Fibroblast of lung (primary cell): ENCODE results near the gene FNDC7. TPM values are rescaled to one million over a fixed set of nuclear protein-coding genes. Genes with fewer than 3 reads are reported as not detected.
"Not testable (repeated sequence)": the region's sequence is repeated elsewhere in the genome, so short reads cannot be mapped to it uniquely, and the experiment has no call there.

ENCODE experiments used
- DNase-seq, 2 donors: peaks; one replicate each; pipeline versions ENCODE4 v3.0.0 to v3.0.0-alpha.2; 2010; ENCODE audit warnings: low read depth in 2 of 2
- H2AFZ ChIP-seq: 2 replicates; pipeline ENCODE4 v1.5.1; 2012; ENCODE audit warnings: low read length, control low read depth, inconsistent platforms
- H3K27ac ChIP-seq: 2 replicates; pipeline ENCODE4 v1.5.1; 2011; ENCODE audit warnings: low read length, control low read depth; ENCODE audit not compliant: insufficient read depth
- H3K27me3 ChIP-seq: 2 replicates; pipeline ENCODE4 v1.5.1; 2011; ENCODE audit warnings: mild to moderate bottlenecking, low read length; ENCODE audit not compliant: control insufficient read depth, insufficient read depth
- H3K36me3 ChIP-seq: 2 replicates; pipeline ENCODE4 v1.5.1; 2011; ENCODE audit warnings: low read length; ENCODE audit not compliant: control insufficient read depth, insufficient read depth
- H3K4me1 ChIP-seq: 2 replicates; pipeline ENCODE4 v1.5.1; 2011; ENCODE audit warnings: low read length; ENCODE audit not compliant: control insufficient read depth, insufficient read depth; ENCODE audit errors: extremely low read depth
- H3K4me2 ChIP-seq: 2 replicates; pipeline ENCODE4 v1.5.1; 2011; ENCODE audit warnings: low read length, control low read depth; ENCODE audit not compliant: insufficient read depth; ENCODE audit errors: extremely low read depth
- H3K4me3 ChIP-seq, 4 experiments: fragments of 200-600 bp in 1 of 4; sonication (generic) in 1 of 4; replicated peaks in 1 of 4; 2 replicates each; pipeline ENCODE4 v1.5.1; 2011 to 2016; ENCODE audit warnings: low read length in 4 of 4, low read depth in 3 of 4, mild to moderate bottlenecking in 3 of 4, control low read depth in 2 of 4, inconsistent platforms in 1 of 4, mixed read lengths in 1 of 4; ENCODE audit not compliant: insufficient read depth in 1 of 4; ENCODE audit errors: control extremely low read depth in 1 of 4
- H3K79me2 ChIP-seq: 2 replicates; pipeline ENCODE4 v1.5.1; 2012; ENCODE audit warnings: mild to moderate bottlenecking, low read length, inconsistent platforms; ENCODE audit not compliant: control insufficient read depth, insufficient read depth
- H3K9ac ChIP-seq: 2 replicates; pipeline ENCODE4 v1.5.1; 2011; ENCODE audit warnings: mild to moderate bottlenecking, low read length, control low read depth; ENCODE audit not compliant: insufficient read depth
- H3K9me3 ChIP-seq: 2 replicates; pipeline ENCODE4 v1.5.1; 2012; ENCODE audit warnings: low read depth, low read length; ENCODE audit not compliant: control insufficient read depth, insufficient read depth
- H4K20me1 ChIP-seq: 2 replicates; pipeline ENCODE4 v1.5.1; 2011; ENCODE audit warnings: low read length; ENCODE audit not compliant: control insufficient read depth, insufficient read depth; ENCODE audit errors: extremely low read depth
- CTCF ChIP-seq, 2 donors: IDR thresholded peaks in 1 of 2; conservative IDR thresholded peaks in 1 of 2; 1 replicate in 1 of 2; 2 replicates in 1 of 2; pipeline ENCODE4 v1.5.1; 2011 to 2012; ENCODE audit warnings: low read length in 2 of 2, control low read depth in 1 of 2, inconsistent platforms in 1 of 2, low read depth in 1 of 2, mild to moderate bottlenecking in 1 of 2
- EZH2 ChIP-seq: IDR thresholded peaks from 2 replicates; pipeline ENCODE4 v1.5.1; 2012; ENCODE audit warnings: low read length, control low read depth, mild to moderate bottlenecking; ENCODE audit errors: missing control alignments
- polyA plus RNA-seq, 2 donors: library from polyadenylated mRNA; depleted of rRNA in 1 of 2; stranded (reverse) in 1 of 2; unstranded in 1 of 2; fragments of >200 nt; gene quantifications; 2 replicates each; pipeline ENCODE4 v1.2.1, GENCODE V29; 2011 to 2012; ENCODE audit warnings: missing spikeins in 1 of 2
- total RNA-seq: library from RNA; depleted of rRNA; stranded (reverse); fragments of >200 nt; gene quantifications from 2 replicates; pipeline ENCODE4 v1.2.1, GENCODE V29; 2014

The FNDC7 gene
- total and polyA plus RNA-seq, 2 donors (not counting 1 experiment from before 2014, with no cell fraction given), result 0.06 to 0.17 TPM

- no peaks in the 10 kb centered on the region for H3K79me2 ChIP-seq
Observed at GRCh38 chr1:108779455-108779854, 66.7 kb downstream of the FNDC7 start.

GRCh38 chr1:108780937-108781574, 68.3 kb downstream of the FNDC7 start:
- H3K27ac ChIP-seq, result no peak overlapping the region
- H3K4me1 ChIP-seq, result no peaks in the 10 kb centered on the region
- no peak overlapping the region for H3K4me2 ChIP-seq
- H3K36me3 ChIP-seq, result peaks cover 10% of the 10 kb centered on the region
- no peaks in the 10 kb centered on the region for H3K9me3 ChIP-seq
- TF ChIP-seq CTCF (conservative IDR thresholded peaks at IDR 0.05 in 1 of 2, IDR thresholded peaks at IDR 0.05 in 1 of 2; ENCODE audit: low read depth in 1 of 2, low read length in 2 of 2), result no peak
- no peak for TF ChIP-seq EZH2
- no peak for DNase-seq
- H3K4me3 ChIP-seq, result no peak overlapping the region
- no peaks in the 10 kb centered on the region for H3K27me3 ChIP-seq
- H3K79me2 ChIP-seq, result no peaks in the 10 kb centered on the region
- no peak overlapping the region for H2AFZ ChIP-seq
- no peak overlapping the region for H3K9ac ChIP-seq
- H4K20me1 ChIP-seq, result no peaks in the 10 kb centered on the region

More at GRCh38 chr1:108779455-108779854, 66.7 kb downstream of the FNDC7 start:
- TF ChIP-seq EZH2, result no peak
- TF ChIP-seq CTCF (conservative IDR thresholded peaks at IDR 0.05 in 1 of 2, IDR thresholded peaks at IDR 0.05 in 1 of 2; ENCODE audit: low read depth in 1 of 2, low read length in 2 of 2), result no peak
- no peaks in the 10 kb centered on the region for H3K9me3 ChIP-seq
- no peak for DNase-seq
- H3K4me1 ChIP-seq, result no peaks in the 10 kb centered on the region
- H3K27me3 ChIP-seq, result no peaks in the 10 kb centered on the region
- no peak overlapping the region for H3K9ac ChIP-seq
- H3K27ac ChIP-seq, result no peak overlapping the region
- H3K36me3 ChIP-seq, result peaks cover 3% of the 10 kb centered on the region
- no peak overlapping the region for H3K4me3 ChIP-seq
- H3K4me2 ChIP-seq, result no peak overlapping the region
- no peaks in the 10 kb centered on the region for H4K20me1 ChIP-seq
- no peak overlapping the region for H2AFZ ChIP-seq

GRCh38 chr1:108781575-108781944, 68.9 kb downstream of the FNDC7 start:
- not testable (repeated sequence) for H3K27ac ChIP-seq, H3K79me2 ChIP-seq, H3K9me3 ChIP-seq, DNase-seq, H3K36me3 ChIP-seq, H3K4me3 ChIP-seq, H3K27me3 ChIP-seq, H3K4me2 ChIP-seq, H3K4me1 ChIP-seq, H4K20me1 ChIP-seq, H2AFZ ChIP-seq, H3K9ac ChIP-seq
